WERI-Rb-1 (cell line): Measurements from ENCODE around the gene GLT6D1.
A peak's percentile ranks its signal among the peaks of the same experiment; 100 is the strongest.

Experiments used
- DNase-seq: peaks from one replicate; pipeline ENCODE4 v3.0.0-alpha.2; 2020
- H3K27ac ChIP-seq: fragments of 250-450 bp; sonication (Bioruptor Pico); 2 replicates; pipeline ENCODE4 v1.5.1; 2020; ENCODE audit warnings: mild to moderate bottlenecking, moderate library complexity
- H3K27me3 ChIP-seq: fragments of 250-450 bp; sonication (Bioruptor Pico); 2 replicates; pipeline ENCODE4 v1.5.1; 2021; ENCODE audit warnings: mild to moderate bottlenecking, low read depth, moderate library complexity; ENCODE audit not compliant: insufficient read depth, severe bottlenecking
- H3K36me3 ChIP-seq: fragments of 250-450 bp; sonication (Bioruptor Pico); 2 replicates; pipeline ENCODE4 v1.5.1; 2020; ENCODE audit warnings: mild to moderate bottlenecking, moderate library complexity
- H3K4me3 ChIP-seq: 2 replicates; pipeline ENCODE4 v1.5.1; 2011; ENCODE audit warnings: low read depth, mild to moderate bottlenecking, control low read depth, low read length
- H3K9me3 ChIP-seq: fragments of 250-450 bp; sonication (Bioruptor Pico); 2 replicates; pipeline ENCODE4 v1.5.1; 2021; ENCODE audit warnings: mild to moderate bottlenecking, moderate library complexity; ENCODE audit not compliant: severe bottlenecking
- CTCF ChIP-seq: IDR thresholded peaks from 2 replicates; pipeline ENCODE4 v1.5.1; 2011; ENCODE audit warnings: low read depth, mild to moderate bottlenecking, control low read depth, inconsistent platforms, low read length

The GLT6D1 gene

DNA sequence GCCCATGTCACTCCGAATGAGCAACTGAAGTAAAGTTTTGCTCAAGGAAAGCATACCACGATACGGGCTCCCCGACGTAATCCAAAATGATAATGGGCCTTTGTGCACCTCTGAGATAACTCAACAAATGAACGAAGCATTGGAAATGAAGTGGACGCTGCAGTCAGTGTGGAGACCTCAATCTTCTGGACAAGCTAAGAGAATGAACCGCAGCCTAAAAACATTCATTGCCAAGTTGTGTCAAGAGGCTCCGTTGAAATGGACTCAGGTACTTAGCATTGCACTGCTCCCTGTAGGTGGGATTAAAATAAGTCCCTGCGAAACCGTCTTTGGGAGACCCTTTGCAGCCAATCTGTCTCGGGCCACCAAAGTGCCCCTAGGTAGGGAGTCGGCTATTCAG lies 19.9 kb upstream of the GLT6D1 start:
- TF ChIP-seq CTCF = no peak
- Histone ChIP-seq H3K27ac (no peak overlapping the region), H3K9me3 (no peaks in the 10 kb centered on the region), H3K4me3 (no peak overlapping the region), H3K36me3 (no peaks in the 10 kb centered on the region), H3K27me3 (no peaks in the 10 kb centered on the region)
- no peak for DNase-seq

GRCh38 chr9:135657416-135657815 lies 18.1 kb upstream of the GLT6D1 start:
- H3K27ac ChIP-seq = no peak overlapping the region
- no peaks in the 10 kb centered on the region for H3K27me3 ChIP-seq
- DNase-seq = peak; percentile 45
- no peak for TF ChIP-seq CTCF
- no peaks in the 10 kb centered on the region for H3K36me3 ChIP-seq
- no peak overlapping the region; the same call in 1 of the 2 replicates for H3K4me3 ChIP-seq
- peaks cover 3% of the 10 kb centered on the region for H3K9me3 ChIP-seq

DNA sequence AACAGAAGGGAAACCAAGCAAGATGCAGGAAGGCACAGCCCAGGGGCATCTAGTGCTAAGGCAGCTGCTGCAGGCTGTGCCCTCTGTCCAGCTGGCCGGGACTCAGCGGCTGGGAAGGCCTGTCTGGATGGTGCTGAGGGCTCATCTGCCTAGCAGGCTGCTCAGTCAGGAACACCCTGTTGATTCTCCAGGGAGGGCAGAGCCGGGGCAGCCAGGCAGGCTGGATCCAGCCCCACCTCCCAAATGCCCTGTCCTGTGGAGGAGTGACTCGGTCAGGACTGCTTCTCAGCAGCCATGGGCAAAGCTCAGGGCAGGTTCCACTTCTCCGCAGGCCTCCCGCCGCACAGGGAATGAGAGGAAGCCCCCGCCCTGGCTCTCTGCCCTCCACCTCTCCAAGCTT lies 16.0 kb upstream of the GLT6D1 start:
- Histone ChIP-seq H3K27me3 (no peaks in the 10 kb centered on the region), H3K4me3 (no peak overlapping the region), H3K9me3 (peaks cover 3% of the 10 kb centered on the region), H3K27ac (no peak overlapping the region), H3K36me3 (no peaks in the 10 kb centered on the region)
- DNase-seq = no peak
- no peak for TF ChIP-seq CTCF

GRCh38 chr9:135650408-135650807 lies 11.1 kb upstream of the GLT6D1 start:
- Histone ChIP-seq H3K27me3 (no peaks in the 10 kb centered on the region), H3K9me3 (peaks cover 28% of the 10 kb centered on the region), H3K36me3 (no peaks in the 10 kb centered on the region), H3K4me3 (no peak overlapping the region), H3K27ac (no peak overlapping the region)
- no peak for TF ChIP-seq CTCF
- no peak for DNase-seq

DNA sequence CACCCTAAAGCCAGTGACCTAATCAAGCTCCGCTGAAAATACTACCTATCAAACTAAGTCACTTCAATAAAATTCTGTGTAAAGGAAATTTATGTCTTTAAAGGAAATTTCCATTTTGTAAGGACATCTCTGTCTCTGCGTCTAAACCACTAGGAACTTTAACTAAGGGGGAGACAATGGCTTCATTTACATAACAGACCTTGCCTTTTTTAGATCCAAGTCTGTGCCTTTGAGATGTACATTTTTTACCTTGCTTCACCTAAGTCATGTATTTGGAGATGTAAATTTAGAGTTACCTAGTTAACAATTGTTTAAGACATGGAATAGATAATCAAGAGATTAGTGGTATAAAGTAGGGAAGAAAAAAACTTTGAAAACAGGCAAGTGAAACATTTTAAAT lies 10.2 kb upstream of the GLT6D1 start:
- peaks cover 35% of the 10 kb centered on the region for H3K9me3 ChIP-seq
- no peak overlapping the region for H3K27ac ChIP-seq

More for the DNA sequence above, 10.2 kb upstream of the GLT6D1 start:
- TF ChIP-seq CTCF = no peak
- Histone ChIP-seq H3K4me3 (no peak overlapping the region), H3K27me3 (no peaks in the 10 kb centered on the region), H3K36me3 (no peaks in the 10 kb centered on the region)
- no peak for DNase-seq
